Fibroblast of skin of back (primary cell): ENCODE measurements around the gene ATP6V0E1.
A peak's percentile ranks its signal among the peaks of the same experiment; 100 is the strongest.

ENCODE experiments used
- DNase-seq: peaks from one replicate; pipeline ENCODE4 v3.0.0-alpha.2; 2013

ATP6V0E1 gene

GRCh38 chr5:172956936-172957335 is 26.6 kb upstream of the ATP6V0E1 start:
- DNase-seq = no peak

GRCh38 chr5:172957458-172957857 is 26.1 kb upstream of the ATP6V0E1 start:
- no peak for DNase-seq

DNA sequence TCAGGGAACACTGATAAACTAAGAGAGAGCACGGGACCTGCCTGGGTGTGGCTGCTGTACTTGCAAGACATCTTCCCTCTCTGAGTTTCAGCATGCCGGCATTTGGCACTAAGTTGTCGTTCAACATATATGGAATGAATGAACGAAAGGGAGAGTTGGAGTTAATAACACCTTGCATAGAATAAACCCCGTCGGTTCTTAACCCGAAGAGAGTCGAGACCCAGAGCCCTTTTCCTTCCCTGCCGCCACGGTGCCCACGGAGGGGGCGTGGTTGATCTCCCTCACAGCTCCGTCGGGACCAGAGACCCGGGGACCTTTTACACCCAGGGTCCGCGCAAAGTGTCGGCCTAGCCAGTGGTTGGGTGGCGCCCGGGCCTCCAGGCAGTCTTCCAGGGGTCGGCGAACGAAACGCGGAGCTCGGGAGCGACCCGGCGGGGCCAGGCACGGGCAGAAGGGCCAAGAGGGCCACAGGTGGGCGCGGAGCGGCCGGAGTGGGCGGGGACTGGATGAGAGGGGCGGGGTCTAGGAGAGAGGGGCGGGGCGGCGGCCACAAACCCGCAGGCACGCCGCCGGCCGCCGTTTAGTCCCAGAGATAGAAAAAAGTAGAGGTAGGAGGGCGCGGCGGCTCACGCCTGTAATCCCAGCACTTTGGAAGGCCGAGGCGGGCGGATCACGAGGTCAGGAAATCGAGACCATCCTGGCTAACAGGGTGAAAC is 25.1 kb upstream of the ATP6V0E1 start:
- DNase-seq = peak; percentile 62

- no peak for DNase-seq
These were observed 23.5 kb upstream of the ATP6V0E1 start for GRCh38 chr5:172959824-172960799.

DNA sequence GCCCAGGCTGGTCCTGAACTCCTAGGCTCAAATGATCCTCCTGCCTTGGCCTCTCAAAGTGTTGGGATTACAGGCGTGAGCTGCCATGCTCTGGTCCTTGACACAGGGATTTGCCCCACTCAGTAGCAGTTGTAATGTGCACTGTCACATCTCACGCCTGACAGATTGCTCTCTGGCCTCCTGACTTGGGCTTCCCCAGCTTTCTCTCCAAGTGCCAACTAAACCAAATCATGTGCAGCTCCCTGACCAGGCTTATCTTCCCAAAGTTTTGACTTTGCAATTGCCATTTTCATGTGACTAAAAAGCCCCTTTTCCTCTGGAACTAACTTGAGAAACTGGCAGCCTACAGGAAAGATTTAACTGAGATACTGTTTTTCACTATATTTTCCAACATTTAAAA is 13.7 kb upstream of the ATP6V0E1 start:
- no peak for DNase-seq

DNA sequence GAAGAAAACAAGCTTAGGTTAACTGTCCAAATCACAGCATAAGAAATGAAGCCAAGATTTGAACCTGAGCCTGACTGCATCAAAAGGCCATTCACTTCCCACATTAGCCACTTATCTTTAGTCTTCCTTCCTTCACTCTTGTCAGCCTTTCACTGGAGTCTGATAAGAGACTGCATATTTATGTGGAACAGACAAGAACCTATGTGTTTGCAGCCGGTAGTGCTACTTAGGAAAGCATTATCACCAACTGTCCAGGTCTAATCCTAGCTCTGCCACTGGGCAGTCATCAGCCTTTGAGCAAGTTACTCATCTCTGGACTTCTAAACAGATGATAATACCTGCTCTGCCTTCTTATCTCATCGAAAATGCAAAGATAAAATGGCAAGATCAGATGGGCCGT is 12.1 kb upstream of the ATP6V0E1 start:
- DNase-seq = no peak

DNA sequence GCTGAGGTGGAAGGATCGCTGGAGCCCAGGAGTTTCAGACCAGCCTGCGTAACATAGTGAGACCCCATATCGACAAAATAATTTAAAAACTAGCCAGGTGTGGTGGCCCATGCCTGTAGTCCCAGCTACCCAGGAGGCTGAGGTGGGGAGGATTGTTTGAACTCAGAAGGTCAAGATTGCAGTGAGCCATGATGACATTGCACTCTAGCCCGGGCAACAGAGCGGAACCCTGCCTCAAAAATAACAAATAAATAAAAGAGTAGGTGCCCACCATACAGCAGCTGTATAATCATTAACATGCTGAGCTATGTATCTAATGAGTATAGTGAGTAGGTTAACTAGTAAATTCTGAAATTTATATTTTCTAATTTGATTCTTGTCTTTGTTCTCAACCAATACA is 11.0 kb upstream of the ATP6V0E1 start:
- no peak for DNase-seq

- DNase-seq = peak; percentile 63
These were observed 10.2 kb upstream of the ATP6V0E1 start for GRCh38 chr5:172973127-172973916.

- DNase-seq = no peak
These were observed 9.6 kb upstream of the ATP6V0E1 start for GRCh38 chr5:172973931-172974330.

DNA sequence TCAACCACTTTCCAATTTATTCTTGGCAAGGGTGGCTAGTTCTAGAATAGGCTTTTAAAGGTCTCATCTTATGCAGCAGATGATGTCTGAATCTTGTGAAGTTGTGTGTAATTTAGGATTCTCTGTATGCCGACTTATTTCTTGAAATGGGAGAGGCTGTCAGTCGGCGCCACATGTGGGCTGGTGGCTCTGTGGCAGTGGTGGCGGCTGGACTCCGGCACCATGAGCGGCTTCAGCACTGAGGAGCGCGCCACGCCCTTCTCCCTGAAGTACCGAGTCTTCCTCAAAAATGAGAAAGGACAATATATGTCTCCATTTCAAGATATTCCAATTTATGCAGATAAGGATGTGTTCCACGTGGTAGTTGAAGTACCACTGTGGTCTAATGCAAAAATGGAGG is 8.3 kb upstream of the ATP6V0E1 start:
- no peak for DNase-seq

DNA sequence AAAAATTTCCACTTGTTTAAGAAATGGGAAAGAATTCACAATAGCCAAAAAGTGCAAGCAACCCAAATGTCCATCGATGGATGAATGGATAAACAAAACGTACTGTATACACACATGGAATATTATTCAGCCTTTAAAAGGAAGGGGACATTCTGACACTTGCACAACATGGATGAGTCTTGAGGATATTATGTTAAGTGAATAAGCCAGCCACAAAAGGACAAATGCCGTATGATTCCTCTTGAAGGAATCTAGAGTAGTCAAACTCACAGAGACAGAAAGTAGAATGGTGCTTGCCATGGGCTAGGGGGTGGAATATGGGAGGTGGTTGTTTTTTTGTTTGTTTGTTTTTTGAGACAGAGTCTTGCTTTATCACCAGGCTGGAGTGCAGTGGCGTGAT is 3.8 kb upstream of the ATP6V0E1 start:
- DNase-seq = peak; percentile 43

GRCh38 chr5:172981931-172982330 is 1.6 kb upstream of the ATP6V0E1 start:
- no peak for DNase-seq

DNA sequence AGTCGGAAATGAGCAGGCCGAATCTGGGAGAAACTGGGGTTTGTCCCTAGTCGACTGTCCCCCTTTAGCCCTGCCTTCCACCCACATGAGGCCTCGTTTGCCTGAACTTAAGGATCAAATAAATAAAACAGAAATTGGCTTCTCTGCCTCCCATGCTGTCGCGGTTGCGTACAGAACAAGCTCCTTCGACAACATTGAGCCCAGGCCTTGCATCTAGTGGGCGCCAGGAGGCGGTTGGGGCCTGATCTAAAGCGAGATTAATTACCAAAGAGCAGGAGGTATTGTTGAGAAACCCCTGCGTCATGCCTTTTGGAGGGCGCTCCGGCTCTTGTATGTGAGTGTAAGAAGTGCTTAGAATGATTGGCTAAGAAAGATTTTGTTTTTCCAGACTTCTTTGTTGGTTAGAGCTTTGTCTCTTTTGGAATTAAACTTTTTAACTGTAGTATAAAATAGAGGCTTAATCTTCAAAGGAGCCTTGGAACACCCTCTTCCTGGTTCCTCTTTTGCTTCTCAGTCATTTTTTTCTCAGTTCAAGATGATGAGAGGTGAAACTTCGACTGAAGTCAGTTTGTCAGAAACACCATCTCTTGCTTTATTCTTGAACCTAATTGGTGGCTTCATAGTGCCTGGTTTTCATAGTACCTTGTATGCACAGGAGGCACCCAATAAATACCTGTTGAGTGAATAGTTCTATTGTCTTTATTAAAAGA is 828 bp downstream of the ATP6V0E1 start:
- DNase-seq = peak; percentile 78

DNA sequence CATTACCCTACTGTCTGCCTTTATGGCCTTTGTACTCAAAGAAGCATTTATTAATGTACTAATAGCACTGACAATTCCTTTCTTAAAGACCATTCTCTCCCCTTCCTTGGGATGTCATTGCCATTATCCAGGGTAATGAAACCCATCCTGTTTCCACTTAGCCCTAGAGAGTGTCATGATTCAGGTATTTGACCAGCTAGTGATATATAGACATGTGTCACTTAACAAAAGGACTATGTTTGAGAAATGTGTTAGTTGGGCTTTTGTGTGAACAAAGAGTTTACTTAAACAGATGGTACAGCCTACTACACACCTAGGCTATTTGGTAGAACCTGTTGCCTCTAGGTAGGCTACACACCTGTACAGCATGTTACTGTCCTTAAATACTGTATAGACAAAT is 2.0 kb downstream of the ATP6V0E1 start:
- no peak for DNase-seq

GRCh38 chr5:172988276-172988675 is 4.7 kb downstream of the ATP6V0E1 start:
- DNase-seq = no peak

DNA sequence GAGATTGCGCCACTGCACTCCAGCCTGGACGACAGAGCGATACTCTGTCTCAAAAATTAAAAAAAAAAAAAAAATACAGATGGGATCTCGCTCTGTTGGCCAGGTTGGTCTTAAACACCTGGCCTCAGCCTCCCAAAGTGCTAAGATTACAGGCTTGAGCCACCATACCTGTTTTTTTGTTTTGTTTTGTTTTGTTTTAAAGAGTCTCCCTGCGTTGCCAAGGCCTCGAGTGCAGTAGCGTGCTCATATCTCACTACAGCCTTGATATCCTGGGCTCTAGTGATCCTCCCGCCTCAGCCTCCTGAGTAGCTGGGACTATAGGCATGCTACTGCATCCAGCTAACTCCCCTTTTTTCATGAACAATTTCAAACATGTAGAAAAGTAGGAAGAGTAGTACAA is 7.2 kb downstream of the ATP6V0E1 start:
- no peak for DNase-seq

- no peak for DNase-seq
These were observed 10.8 kb downstream of the ATP6V0E1 start for GRCh38 chr5:172994405-172994804.

- no peak for DNase-seq
These were observed 15.9 kb downstream of the ATP6V0E1 start for GRCh38 chr5:172999372-172999973.

GRCh38 chr5:172999974-173000373 is 16.4 kb downstream of the ATP6V0E1 start:
- DNase-seq = no peak

DNA sequence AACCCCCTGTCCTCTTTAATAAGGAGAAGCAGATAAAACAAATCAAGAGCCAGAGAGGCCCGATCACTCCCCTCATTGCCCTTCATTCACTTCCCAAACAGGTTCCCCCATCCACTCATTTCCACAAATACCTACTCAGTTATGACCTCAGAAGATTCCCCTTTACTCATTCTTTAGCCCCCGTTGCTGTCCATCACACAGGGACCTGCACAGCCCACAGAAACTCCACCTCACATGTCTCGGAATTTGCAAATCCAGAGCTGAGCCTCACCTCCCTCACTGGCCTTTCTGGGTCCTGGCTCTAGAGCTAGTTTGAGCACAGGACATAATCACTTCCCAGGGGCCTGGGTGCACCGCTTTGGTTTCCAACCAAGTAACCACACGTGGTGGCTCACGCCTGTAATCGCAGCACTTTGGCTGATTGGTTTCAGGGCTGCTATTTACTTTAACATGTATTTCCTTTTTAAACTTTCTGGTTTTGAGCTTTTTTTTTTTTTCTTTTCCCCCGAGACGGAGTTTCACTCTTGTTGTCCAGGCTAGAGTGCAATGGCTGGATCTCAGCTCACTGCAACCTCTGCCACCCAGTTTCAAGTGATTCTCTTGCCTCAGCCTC is 17.8 kb downstream of the ATP6V0E1 start:
- no peak for DNase-seq

DNA sequence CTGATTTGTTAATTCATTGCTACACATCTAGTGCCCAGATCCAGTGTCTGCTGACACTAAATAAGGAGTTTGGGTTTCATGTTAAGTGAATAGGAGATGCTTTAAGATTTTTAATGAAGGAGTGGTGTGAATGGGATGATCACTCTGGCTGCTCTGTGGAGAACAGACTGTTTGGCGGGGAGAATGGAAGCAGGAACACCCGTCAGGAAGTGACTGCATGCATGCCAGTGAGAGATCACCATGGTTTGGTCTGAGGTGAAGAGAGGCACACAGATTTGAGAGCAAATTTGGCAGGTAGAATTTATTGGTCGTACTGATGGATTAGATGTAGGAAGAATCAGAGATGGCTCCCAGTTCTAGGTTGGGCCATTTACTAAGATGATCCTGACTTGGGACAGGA is 19.8 kb downstream of the ATP6V0E1 start:
- DNase-seq = no peak
